Chondrocyte (in vitro differentiated cells): ENCODE results near the gene SLC16A9. TPM values are rescaled to one million over a fixed set of nuclear protein-coding genes. Genes with fewer than 3 reads are reported as not detected.
"Not testable (repeated sequence)": the region's sequence is repeated elsewhere in the genome, so short reads cannot be mapped to it uniquely, and the experiment has no call there.

ENCODE experiments used
- DNase-seq: peaks from one replicate; pipeline ENCODE4 v3.0.0; 2021; ENCODE audit warnings: mixed read lengths, low spot score
- H3K27ac Mint-ChIP-seq: one replicate; pipeline ENCODE4 v1.8.0; 2021; ENCODE audit warnings: mild to moderate bottlenecking, moderate library complexity, mixed read lengths; ENCODE audit not compliant: unreplicated experiment
- H3K27me3 Mint-ChIP-seq: 2 replicates; pipeline ENCODE4 v1.8.0; 2021; ENCODE audit warnings: low read depth, mixed read lengths
- H3K36me3 Mint-ChIP-seq: 2 replicates; pipeline ENCODE4 v1.8.0; 2021; ENCODE audit warnings: low read depth, mixed read lengths
- H3K4me1 Mint-ChIP-seq: 2 replicates; pipeline ENCODE4 v1.8.0; 2021; ENCODE audit warnings: low read depth, mild to moderate bottlenecking, mixed read lengths
- H3K4me3 Mint-ChIP-seq: one replicate; pipeline ENCODE4 v1.8.0; 2021; ENCODE audit warnings: mild to moderate bottlenecking, moderate library complexity, mixed read lengths; ENCODE audit not compliant: unreplicated experiment
- H3K9me3 Mint-ChIP-seq: 2 replicates; pipeline ENCODE4 v1.8.0; 2021; ENCODE audit warnings: low read depth, mixed read lengths
- total RNA-seq: library from RNA; stranded (reverse); gene quantifications from 3 replicates; pipeline ENCODE4 v1.2.1, GENCODE V29; 2021
- TF ChIP-seq, protein P1 (sequence below): fragments of 200-600 bp; sonication (generic); IDR thresholded peaks from 2 replicates; pipeline ENCODE4 v1.5.0; 2021; ENCODE audit warnings: antibody characterized with exemption, mild to moderate bottlenecking, moderate library complexity

Gene SLC16A9
- total RNA-seq, 1 donor from 2014 or later, result 1.2 TPM

DNA sequence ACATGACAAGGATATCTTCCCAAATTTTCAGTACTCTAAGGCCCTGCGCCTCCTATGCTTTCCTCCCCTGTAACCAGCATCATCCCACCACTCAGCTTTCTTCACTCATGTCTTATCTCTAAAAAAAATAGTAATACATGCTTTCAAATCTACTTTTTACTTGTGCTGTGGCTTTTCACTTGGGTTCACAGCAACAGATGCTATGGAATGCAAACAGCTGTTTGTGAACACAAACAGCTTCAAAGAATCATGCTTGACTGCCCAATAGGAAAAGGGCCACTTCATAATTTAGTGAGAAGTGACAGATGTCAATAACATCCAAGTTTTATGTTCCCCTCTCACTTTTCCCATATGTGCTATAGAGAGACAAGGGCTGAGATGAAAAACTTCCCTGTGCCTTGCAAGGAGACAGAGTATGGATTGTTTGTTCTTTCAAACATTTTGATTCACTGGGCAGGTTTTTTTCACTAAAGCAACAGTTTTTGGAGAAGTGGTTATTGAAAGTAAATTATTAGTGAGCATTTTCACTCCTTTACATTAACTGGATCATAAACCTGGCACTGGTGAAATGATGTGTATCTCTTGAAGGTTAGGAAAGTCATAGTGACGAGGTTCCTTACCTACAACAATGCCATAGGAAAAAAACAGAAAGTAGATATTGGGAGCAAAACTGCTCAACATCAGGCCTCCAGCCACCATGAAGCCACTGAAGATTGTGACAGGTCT lies 37.3 kb downstream of the SLC16A9 start:
- H3K36me3 Mint-ChIP-seq, result peaks cover 2% of the 10 kb centered on the region
- H3K27ac Mint-ChIP-seq, result no peak overlapping the region
- no peak overlapping the region for H3K4me3 Mint-ChIP-seq
- DNase-seq, result no peak
- H3K9me3 Mint-ChIP-seq, result peaks cover 3% of the 10 kb centered on the region
- no peaks in the 10 kb centered on the region for H3K27me3 Mint-ChIP-seq
- TF ChIP-seq, protein P1, sequence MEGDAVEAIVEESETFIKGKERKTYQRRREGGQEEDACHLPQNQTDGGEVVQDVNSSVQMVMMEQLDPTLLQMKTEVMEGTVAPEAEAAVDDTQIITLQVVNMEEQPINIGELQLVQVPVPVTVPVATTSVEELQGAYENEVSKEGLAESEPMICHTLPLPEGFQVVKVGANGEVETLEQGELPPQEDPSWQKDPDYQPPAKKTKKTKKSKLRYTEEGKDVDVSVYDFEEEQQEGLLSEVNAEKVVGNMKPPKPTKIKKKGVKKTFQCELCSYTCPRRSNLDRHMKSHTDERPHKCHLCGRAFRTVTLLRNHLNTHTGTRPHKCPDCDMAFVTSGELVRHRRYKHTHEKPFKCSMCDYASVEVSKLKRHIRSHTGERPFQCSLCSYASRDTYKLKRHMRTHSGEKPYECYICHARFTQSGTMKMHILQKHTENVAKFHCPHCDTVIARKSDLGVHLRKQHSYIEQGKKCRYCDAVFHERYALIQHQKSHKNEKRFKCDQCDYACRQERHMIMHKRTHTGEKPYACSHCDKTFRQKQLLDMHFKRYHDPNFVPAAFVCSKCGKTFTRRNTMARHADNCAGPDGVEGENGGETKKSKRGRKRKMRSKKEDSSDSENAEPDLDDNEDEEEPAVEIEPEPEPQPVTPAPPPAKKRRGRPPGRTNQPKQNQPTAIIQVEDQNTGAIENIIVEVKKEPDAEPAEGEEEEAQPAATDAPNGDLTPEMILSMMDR, result no peak
- peaks cover 23% of the 10 kb centered on the region for H3K4me1 Mint-ChIP-seq

GRCh38 chr10:59670269-59670668 lies 39.4 kb downstream of the SLC16A9 start:
- H3K36me3 Mint-ChIP-seq, result peaks cover 4% of the 10 kb centered on the region

DNA sequence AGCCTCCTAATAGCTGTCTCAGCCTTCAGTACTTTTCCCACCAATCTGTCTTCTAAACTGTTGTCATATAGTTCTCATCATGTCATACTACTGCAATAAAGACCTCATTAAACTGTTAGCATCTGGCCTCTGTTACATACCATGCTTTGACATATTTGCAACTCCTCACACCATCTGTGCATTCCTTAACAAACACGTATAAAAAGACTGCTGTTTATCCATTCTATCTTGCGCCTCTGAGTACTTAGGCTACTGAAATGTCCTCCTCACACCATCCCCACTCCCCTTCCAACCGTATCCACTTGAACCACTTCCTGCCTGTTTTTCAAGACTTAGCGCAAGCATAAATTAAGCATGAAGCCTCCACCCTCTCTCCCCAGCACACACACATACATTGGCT lies 41.6 kb downstream of the SLC16A9 start:
- H3K4me3 Mint-ChIP-seq, result no peak overlapping the region
- H3K27ac Mint-ChIP-seq, result no peak overlapping the region
- no peaks in the 10 kb centered on the region for H3K27me3 Mint-ChIP-seq
- DNase-seq, result no peak
- H3K9me3 Mint-ChIP-seq, result peaks cover 9% of the 10 kb centered on the region
- TF ChIP-seq, protein P1, result no peak
- H3K4me1 Mint-ChIP-seq, result peaks cover 11% of the 10 kb centered on the region
- H3K36me3 Mint-ChIP-seq, result peaks cover 4% of the 10 kb centered on the region

More at GRCh38 chr10:59670269-59670668, 39.4 kb downstream of the SLC16A9 start:
- Mint-ChIP-seq H3K27me3 (no peaks in the 10 kb centered on the region), H3K4me3 (no peak overlapping the region), H3K27ac (no peak overlapping the region), H3K9me3 (peaks cover 7% of the 10 kb centered on the region), H3K4me1 (peaks cover 23% of the 10 kb centered on the region)
- DNase-seq, result no peak
- TF ChIP-seq, protein P1, result no peak

- Mint-ChIP-seq H3K27ac (no peak overlapping the region), H3K9me3 (peaks cover 14% of the 10 kb centered on the region), H3K27me3 (no peaks in the 10 kb centered on the region), H3K4me3 (no peak overlapping the region), H3K36me3 (peaks cover 4% of the 10 kb centered on the region), H3K4me1 (peaks cover 11% of the 10 kb centered on the region)
- DNase-seq, result no peak
- TF ChIP-seq, protein P1, result no peak
Observed at GRCh38 chr10:59666310-59666709, 43.3 kb downstream of the SLC16A9 start.

GRCh38 chr10:59663213-59663612 lies 46.4 kb downstream of the SLC16A9 start:
- H3K27me3 Mint-ChIP-seq, H3K4me1 Mint-ChIP-seq, DNase-seq, H3K27ac Mint-ChIP-seq, H3K4me3 Mint-ChIP-seq: not testable (repeated sequence)
- Mint-ChIP-seq H3K9me3 (peaks cover 28% of the 10 kb centered on the region), H3K36me3 (peaks cover 13% of the 10 kb centered on the region)

DNA sequence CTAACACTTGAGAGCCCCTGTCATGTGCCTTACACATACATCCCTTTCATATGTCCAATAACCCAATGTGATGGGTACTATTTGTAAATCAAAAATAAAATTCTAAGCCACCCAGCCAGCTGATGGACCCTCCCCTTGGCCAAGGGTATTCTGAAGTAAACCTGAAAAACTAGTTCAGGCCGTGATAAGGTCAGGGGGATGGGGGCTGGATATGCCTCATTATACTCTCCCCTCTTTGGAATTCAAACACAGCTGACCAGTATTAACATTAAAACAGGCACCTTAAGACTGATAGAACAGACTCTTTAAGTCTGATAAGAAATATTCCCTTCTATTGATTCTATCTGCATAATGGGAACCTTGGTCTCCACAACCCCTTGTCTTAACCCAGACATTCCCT lies 51.9 kb downstream of the SLC16A9 start:
- Mint-ChIP-seq H3K27ac (no peak overlapping the region), H3K4me3 (no peak overlapping the region), H3K27me3 (no peaks in the 10 kb centered on the region), H3K4me1 (peaks cover 8% of the 10 kb centered on the region), H3K36me3 (peaks cover 9% of the 10 kb centered on the region), H3K9me3 (peaks cover 20% of the 10 kb centered on the region)
- TF ChIP-seq, protein P1, result no peak
- no peak for DNase-seq
